ENCODE data around the gene FLACC1. TPM values are rescaled to one million over a fixed set of nuclear protein-coding genes. Genes with fewer than 3 reads are reported as not detected.
"Not testable (repeated sequence)": the region's sequence is repeated elsewhere in the genome, so short reads cannot be mapped to it uniquely, and the experiment has no call there.

The FLACC1 gene
- total and polyA plus RNA-seq, 7 donors = 0.55 to 4.3 (median 1.8) TPM

DNA sequence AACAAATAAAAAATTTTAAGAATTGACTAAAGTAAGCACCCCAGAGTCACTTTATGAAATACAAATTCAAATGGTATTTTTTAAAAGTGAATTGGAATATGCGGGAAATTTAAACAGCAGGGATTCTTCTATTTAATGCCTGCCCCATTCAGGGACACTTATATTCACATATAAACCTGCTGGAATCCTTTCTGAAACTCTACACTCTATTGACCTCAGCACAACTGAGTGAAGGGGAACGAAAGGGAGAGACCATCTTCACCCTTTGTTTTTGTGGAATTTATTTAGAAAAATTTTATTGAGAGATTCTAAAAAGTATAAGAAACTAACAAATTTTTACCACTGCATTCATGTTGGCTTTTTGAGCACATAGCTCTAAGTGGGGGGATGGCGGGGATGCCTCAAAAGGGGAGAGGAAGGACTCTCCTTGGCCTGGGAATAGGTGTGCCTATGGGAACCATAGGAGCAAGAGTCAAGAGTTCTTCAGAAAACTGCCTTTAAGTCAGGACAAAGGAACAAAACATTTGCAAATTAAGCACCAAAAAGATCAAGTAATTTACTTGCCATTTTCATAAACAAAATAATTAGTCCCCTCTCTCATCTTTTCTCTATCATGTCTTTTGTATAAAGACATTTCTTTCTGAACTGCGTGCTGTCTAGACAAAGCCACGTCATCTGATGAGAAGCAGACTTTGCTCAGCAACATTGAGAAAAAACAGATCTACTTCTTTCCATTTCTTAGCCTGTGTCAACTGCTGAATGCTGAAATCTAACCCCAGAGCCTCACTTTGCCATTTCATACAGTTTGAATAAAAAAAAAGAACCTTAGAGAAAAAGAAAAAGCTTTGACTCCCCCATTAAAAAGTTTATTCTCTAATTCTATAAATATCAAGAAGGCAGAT, 21.6 kb upstream of the FLACC1 start:
- intact Hi-C loops (cut with DNase I) = loop anchor here in 1 of 2 donors (10.0 kb wide), 1 partner anchor 246 kb away; no protein-coding TSS in a partner anchor
- Histone ChIP-seq H3K36me3 (ENCODE audit: insufficient read depth in 1 of 2, low read depth in 1 of 2) (peaks cover 0 to 72% of the 10 kb centered on the region in 2 donors), H3K27ac (no peak overlapping the region), H3K27me3 (ENCODE audit: insufficient read depth in 3 of 3, low read length in 2 of 3) (no peaks in the 10 kb centered on the region), H3K9me3 (no peaks in the 10 kb centered on the region), H3K4me3 (no peak overlapping the region), H3K4me1 (no peaks in the 10 kb centered on the region)
- ATAC-seq = no peak
- TF ChIP-seq, protein P1, sequence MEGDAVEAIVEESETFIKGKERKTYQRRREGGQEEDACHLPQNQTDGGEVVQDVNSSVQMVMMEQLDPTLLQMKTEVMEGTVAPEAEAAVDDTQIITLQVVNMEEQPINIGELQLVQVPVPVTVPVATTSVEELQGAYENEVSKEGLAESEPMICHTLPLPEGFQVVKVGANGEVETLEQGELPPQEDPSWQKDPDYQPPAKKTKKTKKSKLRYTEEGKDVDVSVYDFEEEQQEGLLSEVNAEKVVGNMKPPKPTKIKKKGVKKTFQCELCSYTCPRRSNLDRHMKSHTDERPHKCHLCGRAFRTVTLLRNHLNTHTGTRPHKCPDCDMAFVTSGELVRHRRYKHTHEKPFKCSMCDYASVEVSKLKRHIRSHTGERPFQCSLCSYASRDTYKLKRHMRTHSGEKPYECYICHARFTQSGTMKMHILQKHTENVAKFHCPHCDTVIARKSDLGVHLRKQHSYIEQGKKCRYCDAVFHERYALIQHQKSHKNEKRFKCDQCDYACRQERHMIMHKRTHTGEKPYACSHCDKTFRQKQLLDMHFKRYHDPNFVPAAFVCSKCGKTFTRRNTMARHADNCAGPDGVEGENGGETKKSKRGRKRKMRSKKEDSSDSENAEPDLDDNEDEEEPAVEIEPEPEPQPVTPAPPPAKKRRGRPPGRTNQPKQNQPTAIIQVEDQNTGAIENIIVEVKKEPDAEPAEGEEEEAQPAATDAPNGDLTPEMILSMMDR (IDR thresholded peaks at IDR 0.05) = no peak
- WGBS, 3 donors = 85 to 90% (median 87%) methylated on average over 5 of the region's 5 CpGs
- DNase-seq = no peak

DNA sequence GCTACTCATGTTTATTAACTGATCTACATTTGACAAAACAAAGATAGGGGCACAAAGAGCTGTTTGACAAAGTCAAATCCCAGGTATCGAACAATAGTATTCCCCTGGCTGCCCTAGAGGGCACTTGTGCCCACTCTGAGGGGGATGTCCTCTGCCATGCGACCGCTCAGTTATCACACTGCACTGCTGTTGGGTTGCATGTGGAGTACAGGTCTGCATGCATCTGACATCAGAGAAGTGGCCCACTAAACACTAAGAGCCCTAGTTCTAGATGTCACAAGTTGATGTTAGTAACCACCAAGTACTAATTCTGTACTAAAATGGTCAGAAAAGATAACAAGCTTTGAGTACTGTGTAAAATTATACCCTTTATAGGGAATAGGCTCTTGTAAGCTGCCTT, 20.1 kb upstream of the FLACC1 start:
- intact Hi-C loops (cut with DNase I) = loop anchor here in 1 of 2 donors (10.0 kb wide), 1 partner anchor 248 kb away; no protein-coding TSS in a partner anchor

DNA sequence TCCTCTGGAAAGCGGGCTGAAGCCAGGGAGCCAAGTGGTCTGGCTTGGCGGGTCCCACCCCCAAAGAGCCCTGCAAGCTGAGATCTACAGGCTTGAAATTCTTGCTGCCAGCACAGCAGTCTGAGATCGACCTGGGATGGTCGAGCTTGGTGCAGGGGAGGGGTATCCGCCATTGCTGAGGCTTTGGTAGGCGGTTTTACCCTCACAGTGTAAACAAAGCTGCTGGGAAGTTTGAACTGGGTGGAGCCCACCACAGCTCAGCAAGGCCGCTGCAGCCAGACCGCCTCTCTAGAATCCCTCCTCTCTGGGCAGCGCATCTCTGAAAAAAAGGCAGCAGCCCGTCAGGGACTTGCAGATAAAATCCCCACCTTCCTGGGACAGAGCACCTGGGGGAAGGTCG, 12.6 kb upstream of the FLACC1 start:
- no peak overlapping the region for H3K27ac ChIP-seq
- H3K4me1 ChIP-seq = no peaks in the 10 kb centered on the region
- TF ChIP-seq, protein P1 (IDR thresholded peaks at IDR 0.05) = no peak
- no peak overlapping the region for H3K4me3 ChIP-seq
- peaks cover 4 to 17% of the 10 kb centered on the region in 2 donors for H3K36me3 ChIP-seq (ENCODE audit: insufficient read depth in 1 of 2, low read depth in 1 of 2)
- DNase-seq = no peak
- WGBS, 3 donors = 88 to 92% (median 88%) methylated on average over 11 of the region's 11 CpGs
- no peaks in the 10 kb centered on the region for H3K9me3 ChIP-seq
- intact Hi-C loops (cut with DNase I) = loop anchor here in 1 of 2 donors (10.0 kb wide), 2 partner anchors 255 to 475 kb away; no protein-coding TSS in a partner anchor
- no peaks in the 10 kb centered on the region for H3K27me3 ChIP-seq (ENCODE audit: insufficient read depth in 3 of 3, low read length in 2 of 3)
- ATAC-seq = no peak

More for the DNA sequence above, 20.1 kb upstream of the FLACC1 start:
- H3K27ac ChIP-seq = no peak overlapping the region
- no peak overlapping the region for H3K4me3 ChIP-seq
- ATAC-seq = no peak
- TF ChIP-seq, protein P1 (IDR thresholded peaks at IDR 0.05) = no peak
- H3K9me3 ChIP-seq = no peaks in the 10 kb centered on the region
- no peaks in the 10 kb centered on the region for H3K4me1 ChIP-seq
- no peak for DNase-seq
- 93 to 97% (median 93%) methylated on average over 3 of the region's 3 CpGs for WGBS, 3 donors
- H3K36me3 ChIP-seq (ENCODE audit: insufficient read depth in 1 of 2, low read depth in 1 of 2) = peaks cover 0 to 56% of the 10 kb centered on the region in 2 donors
- no peaks in the 10 kb centered on the region for H3K27me3 ChIP-seq (ENCODE audit: insufficient read depth in 3 of 3, low read length in 2 of 3)

DNA sequence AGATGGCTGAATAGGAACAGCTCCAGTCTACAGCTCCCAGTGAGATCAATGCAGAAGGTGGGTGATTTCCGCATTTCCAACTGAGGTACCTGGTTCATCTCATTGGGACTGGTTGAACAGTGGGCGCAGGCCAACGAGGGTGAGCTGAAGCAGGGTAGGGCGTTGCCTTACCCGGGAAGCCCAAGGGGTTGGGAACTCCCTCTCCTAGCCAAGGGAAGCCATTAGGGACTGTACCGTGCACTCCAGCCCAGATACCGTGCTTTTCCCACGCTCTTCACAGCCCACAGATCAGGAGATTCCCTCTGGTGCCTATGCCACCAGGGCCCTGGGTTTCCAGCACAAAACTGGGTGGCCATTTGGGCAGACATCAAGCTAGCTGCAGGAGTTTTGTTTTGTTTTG, 12.2 kb upstream of the FLACC1 start:
- intact Hi-C loops (cut with DNase I) = loop anchor here in 1 of 2 donors (10.0 kb wide), 1 partner anchor 475 kb away; no protein-coding TSS in a partner anchor
- peaks cover 4 to 17% of the 10 kb centered on the region in 2 donors for H3K36me3 ChIP-seq (ENCODE audit: insufficient read depth in 1 of 2, low read depth in 1 of 2)
- not testable (repeated sequence) for H3K27ac ChIP-seq; H3K4me1 ChIP-seq; H3K27me3 ChIP-seq (ENCODE audit: insufficient read depth in 3 of 3, low read length in 2 of 3); H3K4me3 ChIP-seq; DNase-seq; ATAC-seq; H3K9me3 ChIP-seq
- WGBS, 3 donors = 91 to 96% (median 93%) methylated on average over 8 of the region's 8 CpGs

DNA sequence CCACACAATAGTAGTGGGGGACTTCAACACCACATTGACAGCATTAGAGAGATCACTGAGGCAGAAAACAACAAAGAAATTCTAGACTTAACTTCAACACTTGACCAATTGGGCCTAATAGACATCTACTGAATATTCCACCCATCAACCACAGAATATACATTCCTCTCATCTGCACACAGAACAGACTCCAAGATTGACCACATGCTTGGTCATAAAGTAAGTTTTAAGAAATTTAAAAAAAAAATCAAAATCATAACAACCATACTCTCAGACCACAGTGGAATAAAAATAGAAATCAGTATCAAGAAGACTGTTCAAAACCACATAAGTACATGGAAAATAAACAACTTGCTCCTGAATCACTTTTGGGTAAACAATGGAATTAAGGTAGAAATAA, 9.0 kb upstream of the FLACC1 start:
- DNase-seq (no peak), ATAC-seq (no peak)
- intact Hi-C loops (cut with DNase I) = loop anchor here in 1 of 2 donors (10.0 kb wide), 1 partner anchor 471 kb away; no protein-coding TSS in a partner anchor
- TF ChIP-seq, protein P1 (IDR thresholded peaks at IDR 0.05) = no peak
- H3K36me3 ChIP-seq (ENCODE audit: insufficient read depth in 1 of 2, low read depth in 1 of 2) = peaks cover 4 to 27% of the 10 kb centered on the region in 2 donors
- H3K27ac ChIP-seq = no peak overlapping the region
- H3K4me1 ChIP-seq = no peaks in the 10 kb centered on the region
- H3K27me3 ChIP-seq (ENCODE audit: insufficient read depth in 3 of 3, low read length in 2 of 3) = no peaks in the 10 kb centered on the region
- no peaks in the 10 kb centered on the region for H3K9me3 ChIP-seq
- H3K4me3 ChIP-seq = no peak overlapping the region
